GM23248 (cell line): ENCODE results near the gene DNAJB4.

Source experiments
- EZH2 ChIP-seq: fragments of 200-600 bp; sonication (generic); IDR thresholded peaks from 2 replicates; pipeline ENCODE4 v1.6.1; 2018; ENCODE audit warnings: antibody characterized with exemption, mild to moderate bottlenecking; ENCODE audit not compliant: insufficient read depth, poor library complexity, severe bottlenecking
- EZH2phosphoT487 ChIP-seq: fragments of 200-600 bp; sonication (generic); IDR thresholded peaks from 2 replicates; pipeline ENCODE4 v1.6.1; 2018; ENCODE audit warnings: antibody characterized with exemption, moderate library complexity, mild to moderate bottlenecking, low read depth; ENCODE audit not compliant: insufficient read depth

DNA sequence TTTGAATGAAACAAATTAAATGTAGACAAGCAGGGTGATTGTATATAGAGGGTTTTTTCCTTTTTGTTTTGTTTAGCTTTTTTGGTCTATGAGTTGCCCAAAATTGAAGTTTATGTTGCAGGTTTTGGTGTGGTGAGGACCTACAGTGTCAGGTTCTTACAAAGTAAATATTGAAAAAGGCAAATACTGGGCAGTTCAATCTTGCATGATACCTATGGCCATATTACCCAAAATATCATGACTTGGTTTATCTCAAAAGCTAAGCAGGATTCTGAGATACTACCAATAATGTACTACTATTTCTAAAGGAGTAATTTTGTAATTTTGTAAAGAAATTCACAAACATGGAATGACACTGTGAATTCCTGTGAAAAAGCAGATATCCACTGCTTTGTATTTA, 1.8 kb downstream of the DNAJB4 start:
- TF ChIP-seq EZH2phosphoT487 (no peak), EZH2 (no peak)
